Suppressor macrophage treated with lipopolysaccharide for 1 hour (primary cell): ENCODE data around the gene HEATR5B.
A peak's percentile ranks its signal among the peaks of the same experiment; 100 is the strongest.
"Not testable (repeated sequence)": the region's sequence is repeated elsewhere in the genome, so short reads cannot be mapped to it uniquely, and the experiment has no call there.

Source experiments
- DNase-seq, 3 donors: peaks; one replicate each; pipeline ENCODE4 v3.0.0-alpha.2; 2020 to 2022

The HEATR5B gene

GRCh38 chr2:36976065-36976464 is 108.1 kb downstream of the HEATR5B start:
- no peak for DNase-seq

- DNase-seq: no peak
Observed at GRCh38 chr2:36975306-36975705, 108.9 kb downstream of the HEATR5B start.

GRCh38 chr2:36973320-36973719 is 110.9 kb downstream of the HEATR5B start:
- DNase-seq: no peak

- DNase-seq: no peak
Observed at GRCh38 chr2:36971990-36972389, 112.2 kb downstream of the HEATR5B start.

GRCh38 chr2:36967236-36967876 is 116.8 kb downstream of the HEATR5B start:
- peak in 1 of 3 donors; percentile 5 for DNase-seq

- DNase-seq: peak; percentile 98 to 100 (median 99)
Observed at GRCh38 chr2:36966370-36967235, 117.6 kb downstream of the HEATR5B start, which contains the start of gene STRN. Gene STRN (minus strand): TSS chr2:36966536. CDS start chr2:36966463, 73 bp downstream.

GRCh38 chr2:36965751-36966369 is 118.3 kb downstream of the HEATR5B start:
- DNase-seq: peak; percentile 15 to 20 (median 18)

GRCh38 chr2:36965206-36965605 is 119.0 kb downstream of the HEATR5B start:
- peak; percentile 10 to 39 (median 27) for DNase-seq

GRCh38 chr2:36964496-36965058 is 119.6 kb downstream of the HEATR5B start:
- DNase-seq: peak; percentile 8 to 26 (median 18)

- no peak for DNase-seq
Observed at GRCh38 chr2:36963734-36964133, 120.4 kb downstream of the HEATR5B start.

GRCh38 chr2:36963106-36963505 is 121.1 kb downstream of the HEATR5B start:
- no peak for DNase-seq

GRCh38 chr2:36960773-36961172 is 123.4 kb downstream of the HEATR5B start:
- no peak for DNase-seq

- DNase-seq: no peak
Observed at GRCh38 chr2:36960005-36960675, 124.0 kb downstream of the HEATR5B start.

GRCh38 chr2:36954977-36955607 is 129.1 kb downstream of the HEATR5B start:
- DNase-seq: no peak

GRCh38 chr2:36952748-36953197 is 131.4 kb downstream of the HEATR5B start:
- DNase-seq: no peak

GRCh38 chr2:36951574-36951973 is 132.6 kb downstream of the HEATR5B start:
- peak; percentile 19 to 65 (median 58) for DNase-seq

- DNase-seq: no peak
Observed at GRCh38 chr2:36951027-36951518, 133.1 kb downstream of the HEATR5B start.

GRCh38 chr2:36949845-36950244 is 134.3 kb downstream of the HEATR5B start:
- DNase-seq: no peak

- DNase-seq: not testable (repeated sequence)
Observed at GRCh38 chr2:36945240-36945639, 138.9 kb downstream of the HEATR5B start.

- no peak for DNase-seq
Observed at GRCh38 chr2:36941867-36942266, 142.3 kb downstream of the HEATR5B start.

- DNase-seq: not testable (repeated sequence)
Observed at GRCh38 chr2:36936526-36936925, 147.6 kb downstream of the HEATR5B start.

- DNase-seq: not testable (repeated sequence)
Observed at GRCh38 chr2:36931688-36932087, 152.5 kb downstream of the HEATR5B start.
